HepG2 (cell line): ENCODE data around the gene ABCC8. TPM values are rescaled to one million over a fixed set of nuclear protein-coding genes. Genes with fewer than 3 reads are reported as not detected.

Experiments
- ATAC-seq: fragments of 200-7000 bp; cut with Tn5 transposase; 3 replicates; pipeline ENCODE4 v1.9.1; 2020; ENCODE audit warnings: mild to moderate bottlenecking, moderate library complexity
- BruUV-seq: library from RNA; stranded (reverse); fragments of 400-500 nt; replicated peaks from 2 replicates; lab custom pipeline; 2021; lab: Mats Ljungman, UMichigan
- CTCF ChIA-PET: fragments of 300-600 bp; formaldehyde crosslinking; extraction: SDS; loops from one replicate; lab custom pipeline; 2021; ENCODE audit warnings: low total read pairs, inconsistent platforms, low intra/inter-chr PET ratio; lab: Yijun Ruan, JAX
- POLR2A ChIA-PET: fragments of 350-600 bp; sonication (Branson Sonifier 250); formaldehyde crosslinking; loops from one replicate; lab custom pipeline; 2020; ENCODE audit warnings: antibody characterized with exemption, inconsistent platforms; lab: Yijun Ruan, JAX
- DNase-seq: peaks from one replicate; pipeline ENCODE4 v3.0.0-alpha.2; 2015; ENCODE audit warnings: low spot score
- FAIRE-seq: peaks from 3 replicates; lab custom pipeline; 2011; peaks lifted over from hg19 to GRCh38; lab: Jason Lieb, UNC
- H2AFZ ChIP-seq: one replicate; pipeline ENCODE4 v1.6.1; 2011; ENCODE audit warnings: low read length, inconsistent platforms
- H3K27ac ChIP-seq: fragments of 300-600 bp; 3 replicates; pipeline ENCODE4 v1.8.0; 2011; ENCODE audit warnings: mixed run types, mild to moderate bottlenecking, mixed read lengths, low read length, inconsistent platforms; ENCODE audit not compliant: insufficient read depth; ENCODE audit errors: extremely low read length
- H3K27me3 ChIP-seq, 2 experiments: fragments of 200-600 bp in 1 of 2; 2 replicates in 1 of 2; 3 replicates in 1 of 2; pipeline versions ENCODE4 v1.6.0 to v1.8.0; 2011; ENCODE audit warnings: low read length in 2 of 2, mild to moderate bottlenecking in 2 of 2, moderate library complexity in 2 of 2, inconsistent platforms in 1 of 2; ENCODE audit not compliant: insufficient read depth in 2 of 2, control insufficient read depth in 1 of 2
- H3K36me3 ChIP-seq, 2 experiments: fragments of 200-600 bp in 1 of 2; replicated peaks in 1 of 2; 2 replicates in 1 of 2; 3 replicates in 1 of 2; pipeline versions ENCODE4 v1.5.1 to v1.8.0; 2011; ENCODE audit warnings: low read length in 2 of 2, inconsistent platforms in 1 of 2; ENCODE audit not compliant: insufficient read depth in 2 of 2, control insufficient read depth in 1 of 2
- H3K4me1 ChIP-seq: 2 replicates; pipeline ENCODE4 v1.5.1; 2012; ENCODE audit warnings: low read length, inconsistent platforms; ENCODE audit not compliant: insufficient read depth
- H3K4me2 ChIP-seq: 2 replicates; pipeline ENCODE4 v1.6.0; 2011; ENCODE audit warnings: low read depth, low read length, inconsistent platforms
- H3K4me3 ChIP-seq, 3 experiments: fragments of 200-600 bp in 1 of 3; sonication (generic), shearing (Covaris generic) in 1 of 3; replicated peaks in 1 of 3; 2 replicates each; pipeline ENCODE4 v1.5.1; 2011 to 2016; ENCODE audit warnings: low read length in 3 of 3, inconsistent platforms in 2 of 3, low read depth in 2 of 3, mild to moderate bottlenecking in 2 of 3, control low read depth in 1 of 3, mixed read lengths in 1 of 3; ENCODE audit not compliant: insufficient read depth in 1 of 3
- H3K79me2 ChIP-seq: one replicate; pipeline ENCODE4 v1.6.1; 2011; ENCODE audit warnings: low read length, inconsistent platforms; ENCODE audit not compliant: insufficient read depth
- H3K9ac ChIP-seq: 2 replicates; pipeline ENCODE4 v1.6.0; 2011; ENCODE audit warnings: mild to moderate bottlenecking, low read depth, low read length, inconsistent platforms; ENCODE audit not compliant: insufficient read depth
- H3K9me3 ChIP-seq: 2 replicates; pipeline ENCODE4 v1.5.1; 2012; ENCODE audit warnings: mild to moderate bottlenecking, low read length
- H4K20me1 ChIP-seq: 2 replicates; pipeline ENCODE4 v1.6.0; 2011; ENCODE audit warnings: inconsistent platforms, mild to moderate bottlenecking, low read length, moderate library complexity; ENCODE audit not compliant: insufficient read depth
- ATRX ChIP-seq: sonication (generic); formaldehyde crosslinking; IDR thresholded peaks from 2 replicates; pipeline ENCODE4 v1.4.0; 2020; ENCODE audit warnings: missing genetic modification reagents, borderline replicate concordance
- KLF9 ChIP-seq: IDR thresholded peaks from 2 replicates; pipeline ENCODE4 v1.6.1; 2016; ENCODE audit warnings: low read depth
- POLR2A ChIP-seq, 2 experiments: IDR thresholded peaks; 2 replicates each; pipeline ENCODE4 v1.6.1; 2011; ENCODE audit warnings: low read depth in 2 of 2, low read length in 2 of 2, mild to moderate bottlenecking in 1 of 2, moderate library complexity in 1 of 2; ENCODE audit not compliant: insufficient read depth in 1 of 2
- SATB2 ChIP-seq: sonication (generic); formaldehyde crosslinking; IDR thresholded peaks from 2 replicates; pipeline ENCODE4 v1.5.0; 2020; ENCODE audit warnings: missing genetic modification reagents
- SKIL ChIP-seq: sonication (generic); formaldehyde crosslinking; IDR thresholded peaks from 2 replicates; pipeline ENCODE4 v1.8.0; 2022; ENCODE audit warnings: missing genetic modification reagents, mild to moderate bottlenecking, moderate library complexity, borderline replicate concordance
- ZFP1 ChIP-seq: IDR thresholded peaks from 2 replicates; pipeline ENCODE4 v1.6.1; 2016
- ZNF275 ChIP-seq: sonication (generic); formaldehyde crosslinking; IDR thresholded peaks from 2 replicates; pipeline ENCODE4 v1.8.0; 2022; ENCODE audit warnings: missing genetic modification reagents, mild to moderate bottlenecking, inconsistent platforms, borderline replicate concordance
- ZNF292 ChIP-seq: sonication (generic); formaldehyde crosslinking; IDR thresholded peaks from 2 replicates; pipeline ENCODE4 v1.8.1; 2022; ENCODE audit warnings: mild to moderate bottlenecking, low read depth, missing genetic modification reagents, borderline replicate concordance
- ZNF567 ChIP-seq: sonication (generic); formaldehyde crosslinking; IDR thresholded peaks from 2 replicates; pipeline ENCODE4 v1.8.1; 2023; ENCODE audit warnings: mild to moderate bottlenecking, missing genetic modification reagents, borderline replicate concordance
- ZNF569 ChIP-seq: sonication (generic); formaldehyde crosslinking; IDR thresholded peaks from 2 replicates; pipeline ENCODE4 v1.5.0; 2020; ENCODE audit warnings: mild to moderate bottlenecking, missing genetic modification reagents, moderate library complexity, borderline replicate concordance
- ZNF605 ChIP-seq: sonication (generic); formaldehyde crosslinking; IDR thresholded peaks from 2 replicates; pipeline ENCODE4 v1.8.0; 2022; ENCODE audit warnings: mild to moderate bottlenecking, missing genetic modification reagents
- ZSCAN31 ChIP-seq: sonication (generic); formaldehyde crosslinking; IDR thresholded peaks from 2 replicates; pipeline ENCODE4 v1.5.0; 2020; ENCODE audit warnings: low read depth, mild to moderate bottlenecking, missing genetic modification reagents
- ZSCAN9 ChIP-seq: IDR thresholded peaks from 2 replicates; pipeline ENCODE4 v1.6.1; 2016; ENCODE audit warnings: borderline replicate concordance
- WGBS: methylation state at CpG from one replicate; pipeline ENCODE4 v1.1.6; 2017; ENCODE audit warnings: low lambda C conversion rate; 5-methylcytosine and 5-hydroxymethylcytosine counted together
- in situ Hi-C: cut with HindIII; loops from 2 replicates; pipeline ENCODE4 v1.10.0; 2017; ENCODE audit warnings: low pct_unique_long_range_greater_than_20kb; ENCODE audit not compliant: extremely low pct_ligation_motif_present
- intact Hi-C: fragments of 100-400 bp; cut with micrococcal nuclease; formaldehyde crosslinking; loops from one replicate; pipeline ENCODE4 v1.10.0; 2022; ENCODE audit not compliant: unreplicated experiment
- polyA plus RNA-seq, 8 experiments: library from polyadenylated mRNA; depleted of rRNA in 3 of 8; stranded (reverse) in 7 of 8; unstranded in 1 of 8; fragments of >200 nt; fragmentation: Illumina TruSeq in 4 of 8; extraction: Trizol in 4 of 8; gene quantifications; 2 replicates each; pipeline versions ENCODE4 v1.2.1 to v1.2.3, GENCODE V29; 2011 to 2016; ENCODE audit warnings: low read depth in 4 of 8, missing spikeins in 1 of 8, mixed read lengths in 1 of 8; ENCODE audit not compliant: insufficient read depth in 1 of 8
- total RNA-seq, 5 experiments: library from RNA; depleted of rRNA; stranded (reverse); fragments of >200 nt; fragmentation: Illumina TruSeq; extraction: Trizol; gene quantifications; 2 replicates each; pipeline ENCODE4 v1.2.3, GENCODE V29; 2016; ENCODE audit warnings: low read depth in 1 of 5

ABCC8 gene
- total and polyA plus RNA-seq, 2 of the 13 experiments (the other 11 are each of a cell fraction or from before 2014, with no cell fraction given), result not detected

- CTCF ChIA-PET, result no interaction called here
- intact Hi-C loops (no loop called here), in situ Hi-C loops (no loop called here)
- Histone ChIP-seq H2AFZ (no peak overlapping the region), H3K27me3 (peaks cover 3 to 29% of the 10 kb centered on the region in 2 experiments; a peak in 3 of 5 replicates), H3K79me2 (no peaks in the 10 kb centered on the region), H3K4me3 (no peak overlapping the region), H3K4me2 (no peak overlapping the region), H3K27ac (no peak overlapping the region), H3K36me3 (no peaks in the 10 kb centered on the region), H3K9me3 (no peaks in the 10 kb centered on the region), H4K20me1 (no peaks in the 10 kb centered on the region), H3K9ac (no peak overlapping the region), H3K4me1 (peaks cover 14% of the 10 kb centered on the region)
- ATAC-seq (no peak), FAIRE-seq (no peak), DNase-seq (no peak)
- BruUV-seq, result no TSS peak
- TF ChIP-seq ATRX (CRISPR knock-in tag) (no peak), ZNF569 (CRISPR knock-in tag) (no peak), KLF9 (CRISPR knock-in tag) (no peak), ZNF292 (no peak), ZFP1 (CRISPR knock-in tag) (no peak), SATB2 (CRISPR knock-in tag) (no peak), ZSCAN9 (CRISPR knock-in tag) (no peak)
- WGBS, result 49% methylated on average over 18 of the region's 18 CpGs
- POLR2A ChIA-PET, result no interaction called here
Measured at GRCh38 chr11:17403980-17404759, 72.5 kb downstream of the ABCC8 start.

GRCh38 chr11:17402486-17402885, 74.2 kb downstream of the ABCC8 start:
- Histone ChIP-seq H4K20me1 (no peaks in the 10 kb centered on the region), H2AFZ (no peak overlapping the region), H3K9me3 (no peaks in the 10 kb centered on the region), H3K79me2 (no peaks in the 10 kb centered on the region), H3K4me1 (peaks cover 14% of the 10 kb centered on the region), H3K36me3 (no peaks in the 10 kb centered on the region), H3K27me3 (peaks cover 5 to 38% of the 10 kb centered on the region in 2 experiments; a peak in 3 of 5 replicates), H3K27ac (no peak overlapping the region), H3K4me2 (no peak overlapping the region), H3K4me3 (no peak overlapping the region), H3K9ac (no peak overlapping the region)
- POLR2A ChIA-PET, result no interaction called here
- WGBS, result 46% methylated on average over 5 of the region's 8 CpGs
- FAIRE-seq (no peak), ATAC-seq (no peak), DNase-seq (no peak)
- in situ Hi-C loops, result no loop called here
- intact Hi-C loops, result no loop called here
- CTCF ChIA-PET, result no interaction called here
- no peak for TF ChIP-seq SKIL
- TF ChIP-seq ZNF567 (CRISPR knock-in tag), result no peak
- no peak for TF ChIP-seq ZNF605
- TF ChIP-seq ZNF275 (CRISPR knock-in tag), result no peak
- no peak for TF ChIP-seq POLR2A (IDR thresholded peaks at IDR 0.05; ENCODE audit: insufficient read depth in 1 of 2, low read depth in 2 of 2, low read length in 2 of 2)
- TF ChIP-seq ZSCAN31 (CRISPR knock-in tag), result no peak
- no TSS peak for BruUV-seq
